Stomach (tissue), 19 donors: Measurements from ENCODE around the gene UGT2B17. TPM values are rescaled to one million over a fixed set of nuclear protein-coding genes. Genes with fewer than 3 reads are reported as not detected.
"Not testable (repeated sequence)": the region's sequence is repeated elsewhere in the genome, so short reads cannot be mapped to it uniquely, and the experiment has no call there.

ENCODE experiments used
- DNase-seq, 2 donors: peaks; one replicate each; pipeline versions ENCODE4 v3.0.0 to v3.0.0-alpha.2; 2013 to 2019
- H3K27ac ChIP-seq, 5 donors: fragments of 200-600 bp in 4 of 5; sonication (generic) in 4 of 5; one replicate each; pipeline ENCODE4 v1.5.1; 2013 to 2019; ENCODE audit warnings: mild to moderate bottlenecking in 1 of 5, moderate library complexity in 1 of 5
- H3K27me3 ChIP-seq, 3 donors: fragments of 200-600 bp; sonication (generic); one replicate each; pipeline ENCODE4 v1.5.1; 2017 to 2019; ENCODE audit warnings: mixed run types in 1 of 3
- H3K36me3 ChIP-seq, 4 donors: fragments of 200-600 bp; sonication (generic); 1 replicate in 3 of 4; 2 replicates in 1 of 4; pipeline ENCODE4 v1.5.1; 2016 to 2019
- H3K4me1 ChIP-seq, 4 donors: fragments of 200-600 bp; sonication (generic); one replicate each; pipeline ENCODE4 v1.5.1; 2016 to 2019
- H3K4me3 ChIP-seq, 4 donors: fragments of 200-600 bp; sonication (generic) in 3 of 4; one replicate each; pipeline ENCODE4 v1.5.1; 2016 to 2019; ENCODE audit warnings: mild to moderate bottlenecking in 1 of 4
- H3K9me3 ChIP-seq, 4 donors: fragments of 200-600 bp; sonication (generic); one replicate each; pipeline ENCODE4 v1.5.1; 2016 to 2019
- EP300 ChIP-seq: sonication (generic); formaldehyde crosslinking; IDR thresholded peaks from one replicate; pipeline ENCODE4 v1.6.1; 2017; ENCODE audit warnings: antibody characterized with exemption
- POLR2A ChIP-seq, 4 donors: fragments of 450-650 bp; IDR thresholded peaks; one replicate each; pipeline ENCODE4 v1.6.1; 2016; ENCODE audit warnings: antibody characterized with exemption in 4 of 4, control low read depth in 2 of 4, mild to moderate bottlenecking in 1 of 4, moderate library complexity in 1 of 4
- POLR2AphosphoS5 ChIP-seq, 3 donors: sonication (generic); formaldehyde crosslinking; IDR thresholded peaks; one replicate each; pipeline ENCODE4 v1.6.1; 2016; ENCODE audit warnings: antibody characterized with exemption in 3 of 3
- WGBS, 5 donors: extraction: QIAGEN DNeasy Blood & Tissue Kit in 3 of 5; methylation state at CpG; one replicate each; pipeline versions ENCODE4 v1.1.5 to v1.1.7; 2013 to 2018; 5-methylcytosine and 5-hydroxymethylcytosine counted together
- intact Hi-C: fragments of 100-400 bp; cut with DNase I; formaldehyde crosslinking; loops from one replicate; pipeline ENCODE4 v1.15.1; 2023; ENCODE audit warnings: low total_unique reads
- long read RNA-seq, 10 donors: transcript quantifications; one replicate each; lab custom pipeline, GENCODE V29; 2026
- polyA plus RNA-seq, 3 donors: library from polyadenylated mRNA; stranded (reverse); fragments of 200-250 nt; gene quantifications; one replicate each; pipeline ENCODE4 v1.2.3, GENCODE V29; 2013
- total RNA-seq, 5 donors: library from RNA; depleted of rRNA; stranded (reverse); fragments of >200 nt; gene quantifications; one replicate each; pipeline versions ENCODE4 v1.1.0 to v1.2.3, GENCODE V29; 2014 to 2016
- TF ChIP-seq, protein P1 (sequence below), 7 experiments: fragments of 450-650 bp in 4 of 7; fragments of 200-600 bp in 3 of 7; sonication (generic) in 3 of 7; IDR thresholded peaks; one replicate each; pipeline ENCODE4 v1.5.1; 2016 to 2019; ENCODE audit warnings: antibody characterized with exemption in 7 of 7, control low read depth in 2 of 7, mild to moderate bottlenecking in 1 of 7
- donor health status: healthy with polysubstance abuse.
- donor health status: Bipolar disorder and iron deficiency.
- donor health status: healthy.

Gene UGT2B17
- total RNA-seq: not detected
- under 1 TPM in 1 of 3 donors, not detected in 2; 0.40 TPM for polyA plus RNA-seq
- long read RNA-seq, donor 1: 0 reads
- long read RNA-seq, donor 2, transcript UGT2B17-201 (6 exons, 2,077 nt): major isoform, 6 of 6 reads
- long read RNA-seq, donor 2, partial matches to known transcripts: 0 of 6 reads
- long read RNA-seq, donor 2, other reads (novel, unspliced or antisense): 0 of 6 reads
- long read RNA-seq, donor 3: 0 reads
- long read RNA-seq, donor 4: 0 reads
- long read RNA-seq, donor 5: 0 reads
- long read RNA-seq, donor 6: 0 reads
- long read RNA-seq, donor 7, partial matches to known transcripts: 0 of 2 reads
- long read RNA-seq, donor 7, other reads (novel, unspliced or antisense): 0 of 2 reads
- long read RNA-seq, donor 8, partial matches to known transcripts: 0 of 1 reads
- long read RNA-seq, donor 8, other reads (novel, unspliced or antisense): 0 of 1 reads
- long read RNA-seq, donor 9: 0 reads
- long read RNA-seq, donor 10, partial matches to known transcripts: 0 of 3 reads
- long read RNA-seq, donor 10, other reads (novel, unspliced or antisense): 0 of 3 reads

DNA sequence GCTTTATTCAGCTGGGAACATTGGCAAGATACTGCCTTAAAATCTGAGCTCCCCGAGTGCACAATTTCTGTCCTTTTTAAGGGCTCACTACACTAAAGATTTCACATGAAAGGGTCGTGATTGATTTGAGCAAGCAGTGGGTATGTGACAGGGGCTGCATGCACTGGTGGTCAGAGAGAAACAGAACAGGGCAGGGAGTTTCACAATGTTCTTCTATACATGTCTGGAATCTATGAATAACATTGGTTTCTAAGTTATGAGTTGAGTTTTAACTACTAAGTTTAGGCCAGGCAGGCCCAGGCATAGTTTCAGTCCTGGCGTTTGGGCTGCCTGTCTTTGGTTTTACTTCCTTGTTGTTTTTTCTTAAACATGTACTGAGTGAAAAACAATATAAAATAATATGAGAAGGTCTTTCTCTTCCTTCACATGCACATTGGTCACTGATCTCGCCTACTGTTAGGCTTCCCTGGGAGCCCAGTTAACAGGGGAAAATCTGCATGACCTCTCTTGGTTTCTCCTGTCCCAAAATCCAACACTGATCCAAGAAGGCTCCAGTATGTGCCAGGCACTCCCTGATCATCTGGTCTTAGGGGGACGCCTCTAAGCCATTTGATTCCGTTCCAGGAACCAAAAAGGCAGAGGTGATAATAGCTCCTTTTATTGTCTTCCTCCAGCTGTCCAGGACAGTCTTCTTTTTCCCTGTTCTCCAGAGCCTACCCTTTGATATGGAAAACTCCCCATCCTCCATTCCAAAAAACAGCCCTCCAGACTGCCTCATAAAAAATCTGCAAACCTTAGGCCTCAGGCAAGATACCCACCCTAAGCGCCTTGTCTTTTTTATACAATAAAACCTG is at the start of gene UGT2B17:
Gene UGT2B17, minus strand, starts transcription at position 51 of the 854 bp plus-strand sequence. CDS start 7,838 bp downstream, outside the sequence.
- TF ChIP-seq POLR2AphosphoS5 (IDR thresholded peaks at IDR 0.05) (no peak), EP300 (no peak), POLR2A (IDR thresholded peaks at IDR 0.05) (no peak)
- TF ChIP-seq, protein P1, sequence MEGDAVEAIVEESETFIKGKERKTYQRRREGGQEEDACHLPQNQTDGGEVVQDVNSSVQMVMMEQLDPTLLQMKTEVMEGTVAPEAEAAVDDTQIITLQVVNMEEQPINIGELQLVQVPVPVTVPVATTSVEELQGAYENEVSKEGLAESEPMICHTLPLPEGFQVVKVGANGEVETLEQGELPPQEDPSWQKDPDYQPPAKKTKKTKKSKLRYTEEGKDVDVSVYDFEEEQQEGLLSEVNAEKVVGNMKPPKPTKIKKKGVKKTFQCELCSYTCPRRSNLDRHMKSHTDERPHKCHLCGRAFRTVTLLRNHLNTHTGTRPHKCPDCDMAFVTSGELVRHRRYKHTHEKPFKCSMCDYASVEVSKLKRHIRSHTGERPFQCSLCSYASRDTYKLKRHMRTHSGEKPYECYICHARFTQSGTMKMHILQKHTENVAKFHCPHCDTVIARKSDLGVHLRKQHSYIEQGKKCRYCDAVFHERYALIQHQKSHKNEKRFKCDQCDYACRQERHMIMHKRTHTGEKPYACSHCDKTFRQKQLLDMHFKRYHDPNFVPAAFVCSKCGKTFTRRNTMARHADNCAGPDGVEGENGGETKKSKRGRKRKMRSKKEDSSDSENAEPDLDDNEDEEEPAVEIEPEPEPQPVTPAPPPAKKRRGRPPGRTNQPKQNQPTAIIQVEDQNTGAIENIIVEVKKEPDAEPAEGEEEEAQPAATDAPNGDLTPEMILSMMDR (IDR thresholded peaks at IDR 0.05): no peak
- DNase-seq: no peak
- WGBS, 5 donors: 75 to 80% (median 76%) methylated on average over 7 of the region's 7 CpGs; no CpG with 5 or more reads in 2 of the 5 donors
- no peaks in the 10 kb centered on the region for H3K27me3 ChIP-seq
- no peaks in the 10 kb centered on the region for H3K9me3 ChIP-seq
- intact Hi-C loops: no loop called here
- no peak within 1 kb of the TSS for H3K27ac ChIP-seq
- H3K4me1 ChIP-seq: no peaks in the 10 kb centered on the region
- no peak within 1 kb of the TSS for H3K4me3 ChIP-seq
- no peaks in the 10 kb centered on the region for H3K36me3 ChIP-seq

- H3K4me1 ChIP-seq, H3K9me3 ChIP-seq, DNase-seq, H3K36me3 ChIP-seq, H3K4me3 ChIP-seq, intact Hi-C loops, H3K27me3 ChIP-seq, H3K27ac ChIP-seq: not testable (repeated sequence)
- 88 to 94% (median 90%) methylated on average over 2 of the region's 2 CpGs; no CpG with 5 or more reads in 2 of the 5 donors for WGBS, 5 donors
Observed at GRCh38 chr4:68622731-68623130, 46.6 kb upstream of the UGT2B17 start.

- H3K27ac ChIP-seq: no peak overlapping the region
- no peaks in the 10 kb centered on the region for H3K4me1 ChIP-seq
- H3K36me3 ChIP-seq: no peaks in the 10 kb centered on the region
- intact Hi-C loops: no loop called here
- no peak for DNase-seq
- TF ChIP-seq, protein P1 (IDR thresholded peaks at IDR 0.05): no peak
- TF ChIP-seq POLR2A (IDR thresholded peaks at IDR 0.05): no peak
- no peak for TF ChIP-seq EP300
- TF ChIP-seq POLR2AphosphoS5 (IDR thresholded peaks at IDR 0.05): no peak
- no peaks in the 10 kb centered on the region for H3K27me3 ChIP-seq
- H3K4me3 ChIP-seq: no peak overlapping the region
- H3K9me3 ChIP-seq: no peaks in the 10 kb centered on the region
Observed at GRCh38 chr4:68617003-68617698, 41.0 kb upstream of the UGT2B17 start.

DNA sequence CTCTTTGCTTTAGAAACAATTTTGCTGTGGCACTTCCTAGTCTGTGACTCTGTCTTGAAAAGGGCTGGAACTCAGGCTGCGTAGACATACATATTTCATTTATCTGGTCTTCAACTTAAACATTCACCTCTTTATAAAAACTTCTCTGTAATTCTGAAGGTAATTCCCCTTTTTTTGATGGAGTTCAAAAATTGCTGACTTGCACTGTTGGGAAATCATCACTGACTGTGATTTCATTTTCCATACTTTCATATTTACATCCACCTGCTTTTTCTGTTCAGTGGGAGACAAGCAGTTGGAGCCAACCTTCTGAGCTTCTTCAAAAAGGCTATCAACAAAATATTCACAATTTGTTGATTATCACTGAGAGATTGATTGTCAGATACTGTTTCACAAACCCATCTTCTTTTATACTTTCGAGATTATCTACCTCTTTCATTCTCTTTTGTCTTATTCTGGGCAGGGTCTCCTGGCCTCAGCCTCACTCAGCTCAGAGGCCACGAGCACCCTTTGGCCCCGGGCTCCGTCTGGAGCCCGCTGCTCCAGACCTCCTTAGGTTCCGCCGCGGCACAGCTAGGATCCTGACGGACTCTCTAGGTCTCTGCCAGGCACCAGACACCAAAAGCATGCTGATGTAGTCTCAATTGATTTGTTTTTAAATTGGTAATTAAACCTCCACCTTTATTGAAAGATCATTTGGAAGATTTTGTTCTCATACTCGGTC is 39.7 kb upstream of the UGT2B17 start:
- no peaks in the 10 kb centered on the region for H3K9me3 ChIP-seq
- H3K36me3 ChIP-seq: no peaks in the 10 kb centered on the region
- intact Hi-C loops: no loop called here
- TF ChIP-seq EP300 (no peak), POLR2A (IDR thresholded peaks at IDR 0.05) (no peak), POLR2AphosphoS5 (IDR thresholded peaks at IDR 0.05) (no peak)
- TF ChIP-seq, protein P1 (IDR thresholded peaks at IDR 0.05): no peak
- 90 to 97% (median 93%) methylated on average over 11 of the region's 11 CpGs; no CpG with 5 or more reads in 2 of the 5 donors for WGBS, 5 donors
- no peaks in the 10 kb centered on the region for H3K27me3 ChIP-seq
- no peak overlapping the region for H3K4me3 ChIP-seq
- H3K27ac ChIP-seq: no peak overlapping the region
- DNase-seq: no peak
- H3K4me1 ChIP-seq: no peaks in the 10 kb centered on the region
